Measurements from ENCODE around the gene PITX2. TPM values are rescaled to one million over a fixed set of nuclear protein-coding genes. Genes with fewer than 3 reads are reported as not detected.

Gene PITX2
- total RNA-seq, 1 experiment from 2014 or later: 8.5 TPM

DNA sequence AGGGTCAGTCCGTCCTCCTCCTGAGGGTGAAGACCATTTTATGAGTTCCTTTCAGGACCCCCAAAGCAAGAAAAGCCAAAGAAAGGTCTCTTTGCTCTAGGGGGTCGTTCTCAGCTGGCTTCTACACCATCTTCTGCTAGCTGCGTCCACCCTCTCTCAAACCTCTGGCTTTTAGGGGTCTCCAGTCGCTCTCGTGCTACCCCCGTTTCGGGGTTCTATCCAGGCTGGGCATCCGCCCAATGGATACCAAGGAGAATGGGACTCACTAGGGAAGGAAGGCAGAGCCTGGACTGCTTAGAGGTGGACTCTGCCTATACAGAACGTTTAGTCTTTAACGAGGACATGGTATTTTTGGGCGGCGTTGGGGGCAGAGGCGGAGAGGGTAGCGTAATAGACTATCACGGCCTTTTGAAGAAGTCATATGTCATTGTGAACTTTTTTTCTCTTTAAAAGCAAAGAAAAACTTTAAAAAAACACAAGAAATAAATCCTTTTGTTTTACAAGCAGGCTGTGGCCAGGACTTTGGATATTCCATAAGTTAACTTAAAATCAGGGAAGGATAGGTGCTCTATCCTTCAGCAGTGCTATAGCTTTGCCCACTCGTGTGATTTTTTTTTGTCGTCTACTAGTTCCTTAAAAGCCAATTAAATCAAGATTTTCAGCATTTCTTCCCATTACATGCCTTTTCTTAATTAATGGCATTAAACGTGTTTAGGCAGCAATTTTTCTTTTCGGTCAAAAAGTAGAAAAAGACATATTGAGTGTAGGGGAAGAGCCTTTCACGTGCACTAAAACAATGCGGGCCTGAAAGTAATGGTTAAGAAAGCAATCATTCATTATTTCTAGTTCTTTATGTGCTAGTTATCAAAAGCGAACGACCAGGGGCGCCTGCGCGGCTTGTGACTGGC lies 7.2 kb upstream of the PITX2 start:
- no peak overlapping the region for H3K27ac Mint-ChIP-seq
- Histone ChIP-seq H3K18ac (ENCODE audit: insufficient read length, low read depth, low read length) (no peak overlapping the region), H3K9ac (ENCODE audit: extremely low read depth, insufficient read length, low read length) (no peak overlapping the region), H3K23ac (ENCODE audit: insufficient read length, low read depth, low read length) (no peak overlapping the region), H2BK5ac (ENCODE audit: insufficient read length, low read length) (no peak overlapping the region), H2AK5ac (ENCODE audit: insufficient read length, low read length) (no peak overlapping the region), H3K27me3 (ENCODE audit: insufficient read depth, low read length) (peaks cover 89% of the 10 kb centered on the region), H3K27ac (ENCODE audit: insufficient read length, low read depth, low read length) (no peak overlapping the region), H3K23me2 (ENCODE audit: insufficient read length, low read depth, low read length, poor library complexity, severe bottlenecking) (peaks cover 17% of the 10 kb centered on the region), H4K91ac (ENCODE audit: insufficient read length, low read depth, low read length) (no peak overlapping the region), H3K9me3 (ENCODE audit: control insufficient read depth, low read depth, low read length) (no peaks in the 10 kb centered on the region), H3K56ac (ENCODE audit: insufficient read length, low read depth, low read length) (no peak overlapping the region), H2BK12ac (ENCODE audit: insufficient read length, low read depth, low read length) (no peak overlapping the region), H2BK15ac (ENCODE audit: low read depth, low read length) (no peak overlapping the region), H2AFZ (ENCODE audit: low read length) (no peak overlapping the region), H3T11ph (ENCODE audit: low read length) (no peak overlapping the region), H3K4me2 (ENCODE audit: insufficient read depth, insufficient read length, low read length) (peak overlapping the region; percentile 87), H4K20me1 (ENCODE audit: control insufficient read depth, insufficient read depth, insufficient read length) (no peaks in the 10 kb centered on the region), H2BK20ac (ENCODE audit: low read depth, low read length, poor library complexity, severe bottlenecking) (no peak overlapping the region), H3K79me2 (ENCODE audit: insufficient read depth, low read length) (no peaks in the 10 kb centered on the region), H3K4me1 (ENCODE audit: insufficient read depth, low read length) (no peaks in the 10 kb centered on the region; the same call in 1 of the 2 replicates), H3K14ac (ENCODE audit: insufficient read depth, low read length) (no peak overlapping the region), H2BK120ac (ENCODE audit: low read depth, low read length, poor library complexity, severe bottlenecking) (no peak overlapping the region), H3K4ac (ENCODE audit: low read depth, low read length) (no peak overlapping the region), H4K8ac (replicated peaks; ENCODE audit: insufficient read length, low read depth, low read length) (no peak overlapping the region), H3K79me1 (ENCODE audit: insufficient read depth, low read depth, low read length, poor library complexity, severe bottlenecking) (no peaks in the 10 kb centered on the region), H4K5ac (ENCODE audit: insufficient read length, low read depth, low read length) (no peak overlapping the region)
- WGBS (ENCODE audit: extremely low coverage, insufficient read length, low lambda C conversion rate): no CpG with 5 or more reads among the region's 26 CpGs
- H3K4me1 Mint-ChIP-seq: peaks cover 65 to 86% of the 10 kb centered on the region in 2 experiments
- peak overlapping the region; percentile 38 to 83; a peak in 4 of 5 replicates for H3K4me3 Mint-ChIP-seq
- no peaks in the 10 kb centered on the region; a peak in 1 of 7 replicates for H3K36me3 Mint-ChIP-seq (ENCODE audit: insufficient read depth in 1 of 3, low read depth in 3 of 3)
- peaks cover under 1 to 6% of the 10 kb centered on the region in 2 experiments; a peak in 2 of 5 replicates for H3K9me3 Mint-ChIP-seq
- DNase-seq: no peak
- H3K27me3 Mint-ChIP-seq (ENCODE audit: low read depth): peaks cover 100% of the 10 kb centered on the region
- TF ChIP-seq, protein P1, sequence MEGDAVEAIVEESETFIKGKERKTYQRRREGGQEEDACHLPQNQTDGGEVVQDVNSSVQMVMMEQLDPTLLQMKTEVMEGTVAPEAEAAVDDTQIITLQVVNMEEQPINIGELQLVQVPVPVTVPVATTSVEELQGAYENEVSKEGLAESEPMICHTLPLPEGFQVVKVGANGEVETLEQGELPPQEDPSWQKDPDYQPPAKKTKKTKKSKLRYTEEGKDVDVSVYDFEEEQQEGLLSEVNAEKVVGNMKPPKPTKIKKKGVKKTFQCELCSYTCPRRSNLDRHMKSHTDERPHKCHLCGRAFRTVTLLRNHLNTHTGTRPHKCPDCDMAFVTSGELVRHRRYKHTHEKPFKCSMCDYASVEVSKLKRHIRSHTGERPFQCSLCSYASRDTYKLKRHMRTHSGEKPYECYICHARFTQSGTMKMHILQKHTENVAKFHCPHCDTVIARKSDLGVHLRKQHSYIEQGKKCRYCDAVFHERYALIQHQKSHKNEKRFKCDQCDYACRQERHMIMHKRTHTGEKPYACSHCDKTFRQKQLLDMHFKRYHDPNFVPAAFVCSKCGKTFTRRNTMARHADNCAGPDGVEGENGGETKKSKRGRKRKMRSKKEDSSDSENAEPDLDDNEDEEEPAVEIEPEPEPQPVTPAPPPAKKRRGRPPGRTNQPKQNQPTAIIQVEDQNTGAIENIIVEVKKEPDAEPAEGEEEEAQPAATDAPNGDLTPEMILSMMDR (conservative IDR thresholded peaks at IDR 0.05): no peak

Measured in H9 (cell line).